NAMALWA (cell line): ENCODE data around the gene EMX1.

Experiments
- DNase-seq: peaks from one replicate; pipeline ENCODE4 v3.0.0-alpha.2; 2015; ENCODE audit warnings: low spot score

EMX1 gene

DNA sequence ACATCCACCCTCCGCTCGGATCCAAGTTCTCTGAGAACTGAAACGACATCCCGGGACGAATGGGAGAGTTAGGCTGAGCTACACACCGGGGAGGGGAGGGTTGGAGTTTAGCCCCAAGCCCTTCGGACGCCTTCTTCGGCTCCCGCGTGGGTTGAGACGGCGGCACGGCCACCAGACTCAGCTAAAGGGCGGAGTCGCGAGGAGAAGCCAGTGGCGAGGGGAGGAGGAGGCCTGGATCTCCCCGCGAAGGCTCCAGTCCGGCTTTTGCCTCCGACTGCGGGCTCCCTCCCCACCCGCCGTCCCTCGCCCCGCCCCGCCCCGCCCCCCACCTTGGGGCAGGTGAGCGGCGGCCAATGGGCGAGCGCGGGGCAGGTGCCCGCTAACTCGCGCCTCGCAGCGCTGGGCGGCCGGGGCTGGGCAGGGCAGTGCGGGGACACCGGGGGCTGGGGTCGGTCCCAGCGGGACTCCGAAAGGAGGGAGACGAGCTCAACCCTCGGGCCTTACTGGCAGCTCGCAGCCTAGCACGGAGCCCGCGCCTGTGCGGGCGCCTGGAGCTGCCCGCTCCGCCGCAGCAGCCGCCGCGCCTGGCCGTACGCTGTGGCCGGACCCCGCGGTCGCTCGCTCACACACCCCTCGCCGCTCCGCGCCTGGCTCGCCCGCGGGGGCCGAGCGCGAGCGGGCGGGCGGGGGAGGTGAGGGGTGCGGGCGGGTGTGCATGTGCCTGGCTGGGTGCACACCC, at the start of gene EMX1:
Gene EMX1 (plus strand): TSS at position 382 of the 739 bp plus-strand sequence. CDS start 334 bp downstream, at position 716.
- DNase-seq: no peak

- DNase-seq: no peak
Measured at GRCh38 chr2:72871060-72871459, 46.3 kb upstream of the EMX1 start.

- DNase-seq: no peak
Measured at GRCh38 chr2:72871880-72872279, 45.4 kb upstream of the EMX1 start.

DNA sequence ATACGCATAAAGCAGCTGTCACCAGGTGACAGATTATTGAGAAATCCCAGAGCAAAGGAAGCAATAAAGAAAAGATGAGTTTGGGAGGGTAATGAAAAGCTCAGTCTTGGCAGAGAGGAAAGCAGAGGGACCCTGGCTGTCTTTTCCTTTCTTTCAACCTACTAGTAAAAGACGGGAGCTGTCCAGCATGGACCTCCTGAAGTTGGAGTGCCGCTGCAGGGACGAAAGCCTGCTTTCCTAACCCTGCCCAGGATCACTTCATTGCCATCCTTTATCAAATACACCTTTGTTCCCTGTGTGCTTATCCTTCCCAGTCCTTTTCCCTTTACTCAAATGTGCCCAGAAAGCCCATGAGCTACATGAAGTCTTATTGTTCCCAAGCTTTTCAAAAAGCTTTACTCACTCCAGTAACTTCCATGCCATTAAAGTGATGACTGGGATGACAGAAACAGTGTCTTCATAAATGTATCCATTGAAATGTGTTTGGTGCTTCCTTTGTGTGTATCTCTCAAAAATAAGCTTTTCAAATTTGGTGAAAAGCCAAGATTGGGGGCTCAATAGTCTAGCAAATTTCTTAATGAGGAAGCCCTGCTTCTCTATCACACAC, 33.9 kb upstream of the EMX1 start:
- peak; percentile 25 for DNase-seq

GRCh38 chr2:72886505-72887031, 30.8 kb upstream of the EMX1 start:
- DNase-seq: no peak

GRCh38 chr2:72887032-72887739, 30.1 kb upstream of the EMX1 start, which contains the start of gene SPR:
Gene SPR (plus strand): TSS chr2:72887408. CDS start chr2:72887433, 25 bp downstream.
- no peak for DNase-seq

DNA sequence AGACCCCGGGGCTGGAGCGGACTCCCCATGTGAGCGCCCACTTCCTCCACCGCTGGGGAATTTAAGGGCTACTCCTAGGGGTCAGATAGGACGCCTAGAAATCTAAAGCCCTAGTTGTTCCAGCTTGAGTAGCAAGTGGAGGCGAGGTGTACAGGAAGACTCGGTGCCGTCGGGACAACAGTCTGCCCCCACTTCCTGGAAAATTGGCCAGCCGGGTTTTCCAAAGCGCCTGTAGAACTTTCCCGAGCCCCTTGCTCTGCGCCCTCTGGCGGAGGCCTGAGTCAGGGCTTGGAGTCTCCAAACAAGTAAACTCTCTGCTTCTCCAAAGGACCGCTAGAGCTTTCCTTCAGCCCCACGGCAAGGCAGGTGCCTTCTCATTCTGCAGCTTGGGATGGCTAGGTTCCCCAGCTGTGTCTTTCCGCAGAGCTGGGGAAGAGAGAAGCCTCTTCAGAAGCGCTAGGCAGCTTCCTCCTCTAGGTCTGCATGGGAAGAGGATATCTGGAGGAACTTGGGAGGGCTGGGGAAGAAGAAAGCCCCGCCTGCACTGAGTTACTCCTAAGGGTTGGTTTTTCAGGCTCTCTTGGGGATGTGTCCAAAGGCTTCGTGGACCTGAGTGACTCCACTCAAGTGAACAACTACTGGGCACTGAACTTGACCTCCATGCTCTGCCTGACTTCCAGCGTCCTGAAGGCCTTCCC, 29.4 kb upstream of the EMX1 start:
- DNase-seq: no peak

GRCh38 chr2:72888438-72889202, 28.7 kb upstream of the EMX1 start:
- no peak for DNase-seq

- DNase-seq: no peak
Measured at GRCh38 chr2:72889991-72890390, 27.3 kb upstream of the EMX1 start.

DNA sequence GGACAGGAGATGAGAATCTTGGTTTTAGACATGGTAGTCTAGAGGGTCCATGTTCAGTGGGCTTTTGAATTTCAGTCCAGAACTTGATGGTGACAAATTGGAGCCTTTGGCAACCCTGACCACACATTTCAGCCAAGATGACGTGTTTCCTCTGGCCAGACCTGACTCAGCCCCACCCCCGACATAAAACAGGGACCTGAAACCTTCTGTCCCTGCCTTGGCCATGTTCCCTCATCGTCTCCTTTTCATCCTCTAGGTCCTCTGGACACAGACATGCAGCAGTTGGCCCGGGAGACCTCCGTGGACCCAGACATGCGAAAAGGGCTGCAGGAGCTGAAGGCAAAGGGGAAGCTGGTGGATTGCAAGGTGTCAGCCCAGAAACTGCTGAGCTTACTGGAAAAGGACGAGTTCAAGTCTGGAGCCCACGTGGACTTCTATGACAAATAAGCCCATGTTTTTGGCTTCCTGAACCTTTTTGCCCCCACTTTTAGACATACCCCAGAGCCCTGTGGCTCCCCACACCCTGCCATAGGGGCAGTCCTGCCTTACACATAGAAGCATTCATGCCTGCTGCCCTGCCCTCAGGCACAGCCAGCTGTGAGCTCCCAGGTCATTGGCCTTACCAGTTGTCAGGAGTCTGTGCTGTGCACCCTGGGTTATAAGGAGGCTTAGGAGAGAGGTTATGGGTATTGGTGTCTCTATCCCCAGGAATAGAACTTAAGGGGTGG, 26.1 kb upstream of the EMX1 start:
- DNase-seq: no peak

- peak; percentile 76 for DNase-seq
Measured at GRCh38 chr2:72892506-72893173, 24.7 kb upstream of the EMX1 start.

DNA sequence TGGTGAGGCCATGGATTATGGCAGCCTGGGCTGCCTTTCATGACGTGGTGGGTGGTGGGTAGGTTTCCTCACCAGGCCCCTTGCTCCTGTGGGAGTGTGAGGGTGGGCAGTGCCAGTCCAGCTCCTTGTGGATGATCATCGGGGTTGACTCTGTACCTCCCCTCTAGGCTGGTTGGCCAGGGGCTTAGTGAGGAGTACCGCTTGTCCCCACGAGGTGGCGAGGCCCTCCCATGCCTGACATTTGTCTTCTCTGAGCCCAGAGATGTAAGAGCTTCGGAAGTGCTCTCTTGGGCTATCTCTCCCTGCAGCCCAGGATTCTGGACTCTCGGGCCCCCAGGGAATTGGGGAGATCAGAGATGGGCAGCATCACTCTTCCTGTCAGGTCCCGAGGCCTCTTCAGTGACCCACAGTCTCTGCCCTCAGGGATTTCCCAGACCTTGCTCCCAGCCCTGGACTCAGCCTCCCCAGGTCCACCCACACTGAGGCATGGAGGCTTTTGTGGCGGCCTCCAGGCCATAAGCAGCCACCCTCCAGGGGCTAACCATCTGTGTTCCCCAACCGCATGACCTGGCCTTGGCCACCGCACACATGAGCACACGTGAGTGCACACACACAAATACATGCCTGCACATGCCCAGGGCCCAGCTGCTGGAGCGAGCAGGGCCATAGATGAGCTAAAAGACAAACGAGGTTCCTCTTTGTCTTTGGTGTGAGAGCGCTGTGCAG, 23.6 kb upstream of the EMX1 start:
- peak; percentile 76 for DNase-seq

- no peak for DNase-seq
Measured at GRCh38 chr2:72894514-72894913, 22.8 kb upstream of the EMX1 start.

- DNase-seq: no peak
Measured at GRCh38 chr2:72895154-72895553, 22.2 kb upstream of the EMX1 start.

- peak; percentile 13 for DNase-seq
Measured at GRCh38 chr2:72895759-72896281, 21.5 kb upstream of the EMX1 start.

DNA sequence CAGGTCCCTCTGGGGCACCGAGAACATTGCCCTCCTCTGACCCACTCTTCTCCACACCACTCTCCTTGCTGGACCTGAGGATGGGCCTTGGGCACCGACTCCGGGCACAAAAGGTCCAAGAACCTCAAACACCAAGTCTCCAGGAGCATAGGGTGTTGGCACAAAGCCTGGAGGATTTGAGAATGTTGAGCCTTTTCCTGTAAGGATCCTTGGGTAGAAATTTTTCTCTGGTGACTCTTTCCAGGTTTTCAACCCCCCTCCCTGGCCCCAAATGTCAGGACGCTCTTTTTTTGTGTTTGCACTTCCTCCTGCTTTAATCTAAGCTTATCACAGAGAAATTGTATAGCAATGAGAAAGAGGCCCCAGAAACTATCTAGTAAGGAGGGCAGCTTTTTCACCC, 20.9 kb upstream of the EMX1 start:
- no peak for DNase-seq

DNA sequence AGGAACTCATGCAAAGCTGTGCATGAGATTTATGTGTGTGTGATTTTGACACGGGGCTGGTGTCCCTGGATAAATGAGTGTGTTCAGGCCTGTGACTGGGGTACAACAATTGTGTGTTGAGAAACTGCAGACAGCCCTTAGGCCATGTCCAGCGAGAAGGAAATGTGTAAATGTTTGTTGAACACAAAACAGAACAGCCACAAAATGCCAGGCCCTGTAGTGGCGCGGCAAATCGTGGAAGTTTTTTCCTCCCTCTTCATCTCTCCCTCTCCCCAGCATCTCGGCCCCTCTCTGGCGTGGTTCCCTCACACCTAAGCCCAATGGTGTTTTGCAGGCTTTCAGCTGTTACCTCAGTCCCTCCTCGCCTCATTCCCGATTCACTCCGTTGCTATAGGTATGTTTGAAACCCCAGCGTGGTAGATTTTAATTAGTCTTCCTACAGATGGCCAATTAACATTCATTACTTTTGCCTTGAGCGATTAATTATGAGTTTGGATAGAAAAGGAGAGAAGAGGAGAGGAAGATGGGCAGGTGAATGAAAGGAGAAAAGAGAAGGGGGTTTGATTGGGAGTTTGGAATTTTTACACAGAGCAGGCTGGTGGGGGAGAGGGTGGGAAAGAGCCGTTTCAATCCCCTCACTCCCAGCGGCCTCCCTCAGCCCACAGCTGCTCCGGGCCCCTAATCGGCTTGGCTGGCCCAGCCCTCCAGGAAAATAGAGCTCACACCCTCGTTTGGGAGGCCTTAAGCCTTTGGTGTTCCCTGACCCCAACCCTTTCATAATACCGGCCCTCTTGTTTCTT, 19.3 kb upstream of the EMX1 start:
- no peak for DNase-seq

GRCh38 chr2:72898585-72898906, 18.8 kb upstream of the EMX1 start:
- DNase-seq: no peak
